Heart left ventricle (tissue), 16 donors: ENCODE measurements around the gene PLA2G3. TPM values are rescaled to one million over a fixed set of nuclear protein-coding genes. Genes with fewer than 3 reads are reported as not detected.
A peak's percentile ranks its signal among the peaks of the same experiment; 100 is the strongest.

Experiments used
- ATAC-seq, 4 donors: fragments of 200-7000 bp; cut with Tn5 transposase; one replicate each; pipeline ENCODE4 v1.9.1; 2020 to 2022; ENCODE audit warnings: moderate library complexity in 4 of 4, mild to moderate bottlenecking in 3 of 4, moderate number of reproducible peaks in 1 of 4
- DNase-seq, 5 donors: peaks; one replicate each; pipeline ENCODE4 v3.0.0-alpha.2; 2020
- H3K27ac ChIP-seq, 12 donors: fragments of 200-600 bp; sonication (generic) in 4 of 12; one replicate each; pipeline versions ENCODE4 v1.5.0 to v1.8.0; 2016 to 2022; ENCODE audit warnings: mild to moderate bottlenecking in 2 of 12
- H3K27me3 ChIP-seq, 9 donors: fragments of 200-600 bp; sonication (generic) in 2 of 9; one replicate each; pipeline versions ENCODE4 v1.5.1 to v1.8.0; 2016 to 2022; ENCODE audit warnings: mild to moderate bottlenecking in 3 of 9
- H3K36me3 ChIP-seq, 9 donors: fragments of 200-600 bp; sonication (generic) in 2 of 9; one replicate each; pipeline versions ENCODE4 v1.5.0 to v1.8.0; 2018 to 2022; ENCODE audit warnings: mild to moderate bottlenecking in 2 of 9
- H3K4me1 ChIP-seq, 12 donors: fragments of 200-600 bp; sonication (generic) in 4 of 12; one replicate each; pipeline versions ENCODE4 v1.5.0 to v1.8.0; 2016 to 2022; ENCODE audit warnings: mild to moderate bottlenecking in 3 of 12
- H3K4me3 ChIP-seq, 12 donors: fragments of 200-600 bp; sonication (generic) in 4 of 12; one replicate each; pipeline versions ENCODE4 v1.5.0 to v1.8.0; 2017 to 2022; ENCODE audit warnings: mild to moderate bottlenecking in 9 of 12, moderate library complexity in 4 of 12
- H3K9me3 ChIP-seq, 12 donors: fragments of 200-600 bp; sonication (generic) in 4 of 12; one replicate each; pipeline versions ENCODE4 v1.5.0 to v1.8.0; 2016 to 2022; ENCODE audit warnings: mild to moderate bottlenecking in 1 of 12
- CTCF ChIP-seq, 12 donors: fragments of 200-600 bp; sonication (generic) in 4 of 12; IDR thresholded peaks; one replicate each; pipeline versions ENCODE4 v1.5.0 to v1.8.0; 2018 to 2022; ENCODE audit warnings: antibody characterized with exemption in 12 of 12, mild to moderate bottlenecking in 5 of 12
- POLR2A ChIP-seq, 2 donors: fragments of 450-650 bp; IDR thresholded peaks; one replicate each; pipeline ENCODE4 v1.6.1; 2017; ENCODE audit warnings: antibody characterized with exemption in 2 of 2, mild to moderate bottlenecking in 2 of 2, moderate library complexity in 2 of 2
- WGBS, 4 donors: extraction: QIAGEN DNeasy Blood & Tissue Kit in 2 of 4; methylation state at CpG; one replicate each; pipeline versions ENCODE4 v1.1.5 to v1.1.7; 2013 to 2018; 5-methylcytosine and 5-hydroxymethylcytosine counted together
- intact Hi-C, 10 donors: fragments of 100-400 bp; cut with DNase I; formaldehyde crosslinking; loops; one replicate each; pipeline versions ENCODE4 v1.11.1 to v1.14.2; 2022
- polyA plus RNA-seq, 2 donors: library from polyadenylated mRNA; stranded (reverse); fragments of 200-250 nt; gene quantifications; one replicate each; pipeline ENCODE4 v1.2.3, GENCODE V29; 2013
- total RNA-seq, 9 donors: library from RNA; depleted of rRNA in 2 of 9; stranded (reverse); fragments of >200 nt in 2 of 9; fragmentation: NEBNext Ultra II Directional in 3 of 9; extraction: Animal tissue kit (Norgen Biotek cat#: 25700) in 3 of 9; gene quantifications; one replicate each; pipeline versions ENCODE4 v1.1.0 to v1.2.4, GENCODE V29; 2016 to 2023
- donor health status: ischemic (EF 13 %, LVEDD 7.1; RV severe dilation, severe dysfunction).
- donor health status: healthy with polysubstance abuse.
- donor health status: DM: no; HTN: yes; CAD: no.
- donor health status: DM: no; HTN: no; CAD: no.
- donor health status: ischemic (EF 25% LVEDD 6.9; RV normal size, moderate dysfunction).
- donor health status: ischemic (EF 25% LVEDD 5.7; RV mildly dilated, moderate dysfunction).
- donor health status: healthy.
- donor health status: DM: yes; HTN: yes; CAD: no.
- donor health status: ischemic (EF 35%, LVEDD 5.7; RV mildly dilated, moderate dysfunction).
- donor health status: nonischemic (EF 11% LVEDD 7.7; RV severe dilation, severe dysfunction).
- donor health status: DM: yes; HTN: yes; CAD: no.
- donor health status: PGD.
- donor health status: ischemic (EF 29% LVEDD 5.4; RV normal size, mild dysfunction).
- donor health status: nonischemic (EF 23%, LVEDD 6.1; RV moderate dilation, normal function).

PLA2G3 gene
- total and polyA plus RNA-seq, 11 donors, result not detected

GRCh38 chr22:31123292-31123602 is 17.1 kb downstream of the PLA2G3 start:
- no peak for ATAC-seq
- Histone ChIP-seq H3K4me3 (peak overlapping the region; percentile 32 to 74 (median 58)), H3K4me1 (peaks cover 0 to 49% (median 21%) of the 10 kb centered on the region in 12 donors), H3K36me3 (no peaks in the 10 kb centered on the region), H3K27ac (peak overlapping the region in 9 of 12 donors; percentile 76 to 89 (median 81)), H3K27me3 (no peaks in the 10 kb centered on the region), H3K9me3 (no peaks in the 10 kb centered on the region)
- DNase-seq, result no peak
- WGBS, 4 donors, result 45 to 66% (median 59%) methylated on average over 3 to 4 of the region's 4 CpGs
- no peak for TF ChIP-seq CTCF (IDR thresholded peaks at IDR 0.05)
- TF ChIP-seq POLR2A (IDR thresholded peaks at IDR 0.05), result no peak
- intact Hi-C loops, result no loop called here

GRCh38 chr22:31122532-31123291 is 17.6 kb downstream of the PLA2G3 start, which contains the start of gene INPP5J:
TSS of gene INPP5J (plus strand) at chr22:31122966. CDS start at chr22:31123015, 49 bp downstream.
- H3K9me3 ChIP-seq, result no peaks in the 10 kb centered on the region
- H3K4me3 ChIP-seq, result peak within 1 kb of the TSS; percentile 32 to 74 (median 58)
- H3K4me1 ChIP-seq, result peaks cover 0 to 53% (median 21%) of the 10 kb centered on the region in 12 donors
- 6 to 17% (median 11%) methylated on average over 7 to 10 of the region's 10 CpGs for whole genome bisulfite sequencing, 4 donors
- H3K36me3 ChIP-seq, result no peaks in the 10 kb centered on the region
- intact Hi-C loops, result no loop called here
- ATAC-seq, result peak; percentile 65 to 83 (median 74)
- TF ChIP-seq CTCF (IDR thresholded peaks at IDR 0.05), result no peak
- peak in 4 of 5 donors; percentile 69 to 78 (median 70) for DNase-seq
- H3K27me3 ChIP-seq, result no peaks in the 10 kb centered on the region
- peak within 1 kb of the TSS; percentile 56 to 89 (median 80) for H3K27ac ChIP-seq

- Histone ChIP-seq H3K27me3 (no peaks in the 10 kb centered on the region), H3K4me3 (peak overlapping the region in 4 of 12 donors; percentile 56 to 74 (median 60)), H3K36me3 (no peaks in the 10 kb centered on the region), H3K9me3 (no peaks in the 10 kb centered on the region), H3K27ac (peak overlapping the region in 11 of 12 donors; percentile 62 to 89 (median 81)), H3K4me1 (peaks cover 0 to 53% (median 21%) of the 10 kb centered on the region in 12 donors)
- TF ChIP-seq POLR2A (IDR thresholded peaks at IDR 0.05) (no peak), CTCF (IDR thresholded peaks at IDR 0.05) (no peak)
- peak; percentile 19 to 61 (median 26) for ATAC-seq
- WGBS, 4 donors, result 35 to 66% (median 54%) methylated on average over 2 of the region's 2 CpGs
- intact Hi-C loops, result no loop called here
- peak in 2 of 5 donors; percentile 37 to 57 for DNase-seq
Measured at GRCh38 chr22:31122196-31122531, 18.1 kb downstream of the PLA2G3 start.

GRCh38 chr22:31121403-31121802 is 18.9 kb downstream of the PLA2G3 start:
- Histone ChIP-seq H3K4me3 (no peak overlapping the region), H3K27ac (peak overlapping the region in 9 of 12 donors; percentile 75 to 89 (median 81)), H3K4me1 (peaks cover 0 to 53% (median 21%) of the 10 kb centered on the region in 12 donors), H3K27me3 (no peaks in the 10 kb centered on the region), H3K9me3 (no peaks in the 10 kb centered on the region), H3K36me3 (no peaks in the 10 kb centered on the region)
- no peak for ATAC-seq
- no peak for TF ChIP-seq POLR2A (IDR thresholded peaks at IDR 0.05)
- no peak for TF ChIP-seq CTCF (IDR thresholded peaks at IDR 0.05)
- 93 to 95% (median 94%) methylated on average over 4 of the region's 4 CpGs for WGBS, 4 donors
- DNase-seq, result no peak
- intact Hi-C loops, result no loop called here
